ENCODE results near the gene CACNA2D3.

DNA sequence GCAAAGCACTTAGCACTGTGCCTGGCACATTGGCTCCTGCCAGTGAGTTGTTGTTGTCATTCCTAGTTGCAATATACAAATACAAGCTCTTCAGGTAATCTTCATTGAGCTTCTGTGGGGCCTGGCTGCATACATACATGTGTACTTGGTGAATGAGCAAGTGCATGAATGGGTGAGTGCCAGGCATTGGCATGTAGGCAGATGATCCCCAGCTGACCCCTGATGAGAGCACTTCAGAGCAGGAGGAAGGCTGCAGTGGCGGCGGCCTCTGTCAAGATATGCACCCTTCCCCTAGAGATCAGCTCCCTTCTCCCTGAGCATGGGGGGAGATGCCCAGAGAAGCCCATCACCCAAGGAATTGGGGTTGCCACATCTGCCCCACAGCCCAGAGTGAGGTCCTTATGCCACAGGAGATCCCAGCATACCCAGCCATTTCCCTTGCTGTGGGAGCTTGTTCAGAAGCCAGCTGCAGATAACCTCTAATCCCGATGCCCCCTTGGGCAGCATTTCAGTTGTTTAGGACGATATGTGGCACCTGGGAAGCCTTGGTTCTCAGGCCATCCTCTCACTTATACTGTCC, 8.8 kb downstream of the CACNA2D3 start:
- TF ChIP-seq, protein P1, sequence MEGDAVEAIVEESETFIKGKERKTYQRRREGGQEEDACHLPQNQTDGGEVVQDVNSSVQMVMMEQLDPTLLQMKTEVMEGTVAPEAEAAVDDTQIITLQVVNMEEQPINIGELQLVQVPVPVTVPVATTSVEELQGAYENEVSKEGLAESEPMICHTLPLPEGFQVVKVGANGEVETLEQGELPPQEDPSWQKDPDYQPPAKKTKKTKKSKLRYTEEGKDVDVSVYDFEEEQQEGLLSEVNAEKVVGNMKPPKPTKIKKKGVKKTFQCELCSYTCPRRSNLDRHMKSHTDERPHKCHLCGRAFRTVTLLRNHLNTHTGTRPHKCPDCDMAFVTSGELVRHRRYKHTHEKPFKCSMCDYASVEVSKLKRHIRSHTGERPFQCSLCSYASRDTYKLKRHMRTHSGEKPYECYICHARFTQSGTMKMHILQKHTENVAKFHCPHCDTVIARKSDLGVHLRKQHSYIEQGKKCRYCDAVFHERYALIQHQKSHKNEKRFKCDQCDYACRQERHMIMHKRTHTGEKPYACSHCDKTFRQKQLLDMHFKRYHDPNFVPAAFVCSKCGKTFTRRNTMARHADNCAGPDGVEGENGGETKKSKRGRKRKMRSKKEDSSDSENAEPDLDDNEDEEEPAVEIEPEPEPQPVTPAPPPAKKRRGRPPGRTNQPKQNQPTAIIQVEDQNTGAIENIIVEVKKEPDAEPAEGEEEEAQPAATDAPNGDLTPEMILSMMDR (IDR thresholded peaks at IDR 0.05; ENCODE audit: insufficient read depth, low read depth, low read length), result no peak
- TF ChIP-seq EZH2 (IDR thresholded peaks at IDR 0.05; ENCODE audit: insufficient read depth, low read length), result no peak
